WTC11 (cell line): ENCODE data around the gene RAB10.

ENCODE experiments used
- CREB1 ChIP-seq: sonication (generic); formaldehyde crosslinking; IDR thresholded peaks from 2 replicates; pipeline ENCODE4 v1.8.0; 2023; ENCODE audit warnings: mild to moderate bottlenecking, missing genetic modification reagents
- CTCF ChIP-seq: fragments of 200-600 bp; IDR thresholded peaks from 2 replicates; pipeline ENCODE4 v1.8.0; 2022; ENCODE audit warnings: antibody characterized with exemption
- ELF4 ChIP-seq: sonication (generic); formaldehyde crosslinking; IDR thresholded peaks from 2 replicates; pipeline ENCODE4 v1.8.1; 2022; ENCODE audit warnings: low read depth, mild to moderate bottlenecking, moderate library complexity, missing genetic modification reagents
- ESRRA ChIP-seq: sonication (generic); formaldehyde crosslinking; IDR thresholded peaks from 2 replicates; pipeline ENCODE4 v1.8.1; 2022; ENCODE audit warnings: mild to moderate bottlenecking, missing genetic modification reagents, borderline replicate concordance
- FOXP1 ChIP-seq: sonication (generic); formaldehyde crosslinking; IDR thresholded peaks from 2 replicates; pipeline ENCODE4 v1.8.0; 2022; ENCODE audit warnings: missing genetic modification reagents, mild to moderate bottlenecking, moderate library complexity, borderline replicate concordance
- FOXP4 ChIP-seq: sonication (generic); formaldehyde crosslinking; IDR thresholded peaks from 2 replicates; pipeline ENCODE4 v1.8.0; 2022; ENCODE audit warnings: mild to moderate bottlenecking, missing genetic modification reagents
- HMGXB4 ChIP-seq: sonication (generic); formaldehyde crosslinking; IDR thresholded peaks from 2 replicates; pipeline ENCODE4 v1.8.1; 2023; ENCODE audit warnings: mild to moderate bottlenecking, moderate library complexity, missing genetic modification reagents
- JUN ChIP-seq: sonication (generic); formaldehyde crosslinking; IDR thresholded peaks from 2 replicates; pipeline ENCODE4 v1.8.0; 2023; ENCODE audit warnings: mild to moderate bottlenecking, missing genetic modification reagents
- NFYB ChIP-seq: sonication (generic); formaldehyde crosslinking; conservative IDR thresholded peaks from 2 replicates; pipeline ENCODE4 v1.8.0; 2022; ENCODE audit warnings: low read depth, missing genetic modification reagents
- RORB ChIP-seq: fragments of 250-450 bp; sonication (Bioruptor Pico); IDR thresholded peaks from 2 replicates; pipeline ENCODE4 v1.9.0; 2021; ENCODE audit warnings: mild to moderate bottlenecking
- SMAD3 ChIP-seq: sonication (generic); formaldehyde crosslinking; IDR thresholded peaks from 2 replicates; pipeline ENCODE4 v1.8.0; 2022; ENCODE audit warnings: missing genetic modification reagents, mild to moderate bottlenecking, borderline replicate concordance
- ZBTB43 ChIP-seq: sonication (generic); formaldehyde crosslinking; IDR thresholded peaks from 2 replicates; pipeline ENCODE4 v1.8.1; 2023; ENCODE audit warnings: mild to moderate bottlenecking, missing genetic modification reagents
- TF ChIP-seq, protein P1 (sequence below): sonication (generic); formaldehyde crosslinking; conservative IDR thresholded peaks from 2 replicates; pipeline ENCODE4 v1.8.1; 2022; ENCODE audit warnings: mild to moderate bottlenecking, missing genetic modification reagents
- TF ChIP-seq, protein P2 (sequence below): sonication (generic); formaldehyde crosslinking; IDR thresholded peaks from 2 replicates; pipeline ENCODE4 v1.8.0; 2022; ENCODE audit warnings: mild to moderate bottlenecking, missing genetic modification reagents

GRCh38 chr2:26073830-26074229 is 39.9 kb downstream of the RAB10 start:
- no peak for TF ChIP-seq FOXP4 (CRISPR knock-in tag)
- TF ChIP-seq CTCF: no peak
- TF ChIP-seq, protein P1, sequence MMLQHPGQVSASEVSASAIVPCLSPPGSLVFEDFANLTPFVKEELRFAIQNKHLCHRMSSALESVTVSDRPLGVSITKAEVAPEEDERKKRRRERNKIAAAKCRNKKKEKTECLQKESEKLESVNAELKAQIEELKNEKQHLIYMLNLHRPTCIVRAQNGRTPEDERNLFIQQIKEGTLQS (CRISPR knock-in tag): no peak
- TF ChIP-seq JUN (CRISPR knock-in tag): no peak
- no peak for TF ChIP-seq FOXP1 (CRISPR knock-in tag)
- no peak for TF ChIP-seq CREB1 (CRISPR knock-in tag)
- no peak for TF ChIP-seq SMAD3 (CRISPR knock-in tag)
- TF ChIP-seq, protein P2, sequence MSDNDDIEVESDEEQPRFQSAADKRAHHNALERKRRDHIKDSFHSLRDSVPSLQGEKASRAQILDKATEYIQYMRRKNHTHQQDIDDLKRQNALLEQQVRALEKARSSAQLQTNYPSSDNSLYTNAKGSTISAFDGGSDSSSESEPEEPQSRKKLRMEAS (CRISPR knock-in tag): no peak
- TF ChIP-seq ESRRA (CRISPR knock-in tag): no peak
- no peak for TF ChIP-seq RORB
- no peak for TF ChIP-seq HMGXB4
- no peak for TF ChIP-seq ZBTB43 (CRISPR knock-in tag)
- TF ChIP-seq NFYB (CRISPR knock-in tag): no peak
- TF ChIP-seq ELF4: no peak
